ENCODE measurements around the gene LMCD1.

Gene LMCD1

DNA sequence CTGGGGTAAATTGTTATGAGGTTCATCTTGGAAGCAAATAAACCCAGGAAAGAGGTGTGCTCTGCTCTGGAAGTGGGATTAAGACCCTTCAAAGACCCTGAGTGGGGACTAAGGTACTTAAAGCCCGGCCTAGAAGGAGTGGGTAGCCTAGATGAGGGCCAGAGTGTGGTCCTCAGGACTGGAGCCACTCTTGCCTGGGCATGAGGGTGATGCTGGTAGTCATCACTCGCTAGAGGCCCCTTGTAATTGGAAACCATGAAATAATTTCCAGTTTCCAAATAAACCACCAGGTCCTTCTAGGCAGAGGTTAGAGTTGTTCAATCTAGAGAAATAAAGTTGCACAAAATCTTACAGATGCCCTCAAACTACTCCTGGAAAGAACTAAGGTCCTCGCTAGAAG, 15.2 kb upstream of the LMCD1 start:
- Histone ChIP-seq H4K8ac (ENCODE audit: low read depth, low read length) (no peak overlapping the region), H3K9ac (ENCODE audit: low read depth, low read length, poor library complexity) (no peak overlapping the region), H3K27me3 (ENCODE audit: control insufficient read depth in 3 of 3, insufficient read depth in 3 of 3, low read depth in 1 of 3, low read length in 3 of 3) (no peaks in the 10 kb centered on the region), H3K9me3 (replicated peaks in 1 of 2; ENCODE audit: control insufficient read depth in 2 of 2, insufficient read depth in 1 of 2, low read depth in 1 of 2, low read length in 2 of 2) (peaks cover 5 to 16% of the 10 kb centered on the region in 2 donors), H3K4me3 (ENCODE audit: low read length in 2 of 2) (no peak overlapping the region), H2BK12ac (ENCODE audit: low read length) (no peak overlapping the region), H2BK120ac (ENCODE audit: low read depth, low read length) (no peak overlapping the region), H2BK5ac (ENCODE audit: low read length) (no peak overlapping the region), H3K79me1 (ENCODE audit: low read depth, low read length) (no peaks in the 10 kb centered on the region), H3K18ac (ENCODE audit: low read length) (no peak overlapping the region), H4K91ac (ENCODE audit: low read depth, low read length, poor library complexity) (no peak overlapping the region), H3K14ac (ENCODE audit: low read length) (no peak overlapping the region), H2BK15ac (ENCODE audit: low read length) (no peak overlapping the region), H2AFZ (ENCODE audit: low read length) (no peak overlapping the region), H3K23ac (ENCODE audit: low read depth, low read length, poor library complexity) (no peak overlapping the region), H3K4me1 (ENCODE audit: control insufficient read depth in 2 of 2, insufficient read depth in 1 of 2, low read depth in 1 of 2, low read length in 2 of 2) (peaks cover 7 to 10% of the 10 kb centered on the region in 2 donors), H3K36me3 (replicated peaks in 1 of 2; ENCODE audit: control insufficient read depth in 2 of 2, insufficient read depth in 2 of 2, low read length in 2 of 2) (no peaks in the 10 kb centered on the region), H3K4me2 (ENCODE audit: insufficient read depth, low read length, poor library complexity, severe bottlenecking) (no peak overlapping the region), H3K4ac (ENCODE audit: low read length) (no peak overlapping the region), H2AK5ac (ENCODE audit: low read depth, low read length) (no peak overlapping the region), H3K27ac (replicated peaks; ENCODE audit: low read length) (no peak overlapping the region)
- DNase-seq (ENCODE audit: low spot score) = no peak
- no CpG with 5 or more reads among the region's 3 CpGs for WGBS, 2 donors (ENCODE audit: extremely low coverage in 2 of 2, insufficient read length in 2 of 2, insufficient replicate concordance in 1 of 2)

DNA sequence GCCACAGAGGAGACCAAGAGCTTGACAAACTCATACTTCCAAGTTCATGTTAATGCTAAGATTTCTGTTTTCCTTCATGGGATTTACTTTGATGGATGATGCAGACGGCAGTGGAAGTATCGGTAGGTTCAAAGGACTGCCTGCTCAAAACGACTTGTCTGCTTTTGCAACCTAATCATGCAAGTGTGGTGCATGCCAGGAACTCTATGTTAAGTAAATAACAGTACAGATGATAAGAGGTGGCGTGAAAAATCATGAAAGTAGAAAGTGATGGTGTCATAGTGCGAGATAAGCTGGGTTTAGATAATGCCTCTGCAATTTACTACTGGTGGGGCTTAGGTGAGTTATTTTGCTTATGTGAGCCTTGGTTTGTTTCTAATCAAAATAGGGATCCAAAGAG, 14.7 kb upstream of the LMCD1 start:
- Histone ChIP-seq H3K14ac (ENCODE audit: low read length) (no peak overlapping the region), H2BK120ac (ENCODE audit: low read depth, low read length) (no peak overlapping the region), H4K91ac (ENCODE audit: low read depth, low read length, poor library complexity) (no peak overlapping the region), H3K27me3 (ENCODE audit: control insufficient read depth in 3 of 3, insufficient read depth in 3 of 3, low read depth in 1 of 3, low read length in 3 of 3) (no peaks in the 10 kb centered on the region), H2BK15ac (ENCODE audit: low read length) (no peak overlapping the region), H3K27ac (replicated peaks; ENCODE audit: low read length) (no peak overlapping the region), H3K23ac (ENCODE audit: low read depth, low read length, poor library complexity) (no peak overlapping the region), H3K36me3 (replicated peaks in 1 of 2; ENCODE audit: control insufficient read depth in 2 of 2, insufficient read depth in 2 of 2, low read length in 2 of 2) (no peaks in the 10 kb centered on the region), H3K9me3 (replicated peaks in 1 of 2; ENCODE audit: control insufficient read depth in 2 of 2, insufficient read depth in 1 of 2, low read depth in 1 of 2, low read length in 2 of 2) (peaks cover 5 to 16% of the 10 kb centered on the region in 2 donors), H3K4ac (ENCODE audit: low read length) (no peak overlapping the region), H3K18ac (ENCODE audit: low read length) (no peak overlapping the region), H2BK12ac (ENCODE audit: low read length) (no peak overlapping the region), H4K8ac (ENCODE audit: low read depth, low read length) (no peak overlapping the region), H3K4me1 (ENCODE audit: control insufficient read depth in 2 of 2, insufficient read depth in 1 of 2, low read depth in 1 of 2, low read length in 2 of 2) (peaks cover 7 to 10% of the 10 kb centered on the region in 2 donors), H3K4me3 (ENCODE audit: low read length in 2 of 2) (no peak overlapping the region), H2AFZ (ENCODE audit: low read length) (no peak overlapping the region), H2AK5ac (ENCODE audit: low read depth, low read length) (no peak overlapping the region), H2BK5ac (ENCODE audit: low read length) (no peak overlapping the region), H3K9ac (ENCODE audit: low read depth, low read length, poor library complexity) (no peak overlapping the region), H3K79me1 (ENCODE audit: low read depth, low read length) (no peaks in the 10 kb centered on the region), H3K4me2 (ENCODE audit: insufficient read depth, low read length, poor library complexity, severe bottlenecking) (no peak overlapping the region)
- no peak for DNase-seq (ENCODE audit: low spot score)
- WGBS, 2 donors (ENCODE audit: extremely low coverage in 2 of 2, insufficient read length in 2 of 2, insufficient replicate concordance in 1 of 2) = no CpG with 5 or more reads among the region's 5 CpGs

DNA sequence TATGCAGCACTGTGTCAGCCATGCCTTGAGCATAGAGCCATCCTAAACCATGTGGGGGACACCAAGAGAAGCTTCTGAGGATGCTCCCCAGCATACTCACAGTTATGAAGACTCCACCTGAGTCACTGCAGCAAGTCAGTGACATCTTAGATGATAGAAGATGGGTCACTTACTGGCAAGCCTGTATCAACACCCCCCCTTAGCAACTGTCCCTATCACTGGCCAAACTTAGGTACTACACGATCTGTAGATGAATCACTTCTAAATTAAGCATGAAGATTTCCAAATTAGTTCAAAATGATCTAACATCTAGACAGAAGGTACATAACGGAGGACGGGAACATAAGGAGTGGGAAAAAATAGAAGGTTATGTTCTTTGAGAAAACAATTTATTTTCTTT, 13.2 kb upstream of the LMCD1 start:
- Histone ChIP-seq H2AK5ac (ENCODE audit: low read depth, low read length) (no peak overlapping the region), H3K23ac (ENCODE audit: low read depth, low read length, poor library complexity) (no peak overlapping the region), H2BK12ac (ENCODE audit: low read length) (no peak overlapping the region), H3K4me3 (ENCODE audit: low read length in 2 of 2) (no peak overlapping the region), H4K91ac (ENCODE audit: low read depth, low read length, poor library complexity) (no peak overlapping the region), H4K8ac (ENCODE audit: low read depth, low read length) (no peak overlapping the region), H2BK120ac (ENCODE audit: low read depth, low read length) (no peak overlapping the region), H3K9me3 (replicated peaks in 1 of 2; ENCODE audit: control insufficient read depth in 2 of 2, insufficient read depth in 1 of 2, low read depth in 1 of 2, low read length in 2 of 2) (peaks cover 5 to 16% of the 10 kb centered on the region in 2 donors), H3K4me2 (ENCODE audit: insufficient read depth, low read length, poor library complexity, severe bottlenecking) (no peak overlapping the region), H2AFZ (ENCODE audit: low read length) (no peak overlapping the region), H3K36me3 (replicated peaks in 1 of 2; ENCODE audit: control insufficient read depth in 2 of 2, insufficient read depth in 2 of 2, low read length in 2 of 2) (no peaks in the 10 kb centered on the region), H2BK5ac (ENCODE audit: low read length) (no peak overlapping the region), H3K4me1 (ENCODE audit: control insufficient read depth in 2 of 2, insufficient read depth in 1 of 2, low read depth in 1 of 2, low read length in 2 of 2) (peaks cover 7 to 14% of the 10 kb centered on the region in 2 donors), H3K27ac (replicated peaks; ENCODE audit: low read length) (no peak overlapping the region), H3K14ac (ENCODE audit: low read length) (no peak overlapping the region), H3K18ac (ENCODE audit: low read length) (no peak overlapping the region), H3K9ac (ENCODE audit: low read depth, low read length, poor library complexity) (no peak overlapping the region), H2BK15ac (ENCODE audit: low read length) (no peak overlapping the region), H3K27me3 (ENCODE audit: control insufficient read depth in 3 of 3, insufficient read depth in 3 of 3, low read depth in 1 of 3, low read length in 3 of 3) (peaks cover 0 to 4% (median 0%) of the 10 kb centered on the region in 3 experiments), H3K79me1 (ENCODE audit: low read depth, low read length) (no peaks in the 10 kb centered on the region), H3K4ac (ENCODE audit: low read length) (no peak overlapping the region)
- DNase-seq (ENCODE audit: low spot score) = no peak
- no CpG with 5 or more reads among the region's 3 CpGs for WGBS, 2 donors (ENCODE audit: extremely low coverage in 2 of 2, insufficient read length in 2 of 2, insufficient replicate concordance in 1 of 2)

DNA sequence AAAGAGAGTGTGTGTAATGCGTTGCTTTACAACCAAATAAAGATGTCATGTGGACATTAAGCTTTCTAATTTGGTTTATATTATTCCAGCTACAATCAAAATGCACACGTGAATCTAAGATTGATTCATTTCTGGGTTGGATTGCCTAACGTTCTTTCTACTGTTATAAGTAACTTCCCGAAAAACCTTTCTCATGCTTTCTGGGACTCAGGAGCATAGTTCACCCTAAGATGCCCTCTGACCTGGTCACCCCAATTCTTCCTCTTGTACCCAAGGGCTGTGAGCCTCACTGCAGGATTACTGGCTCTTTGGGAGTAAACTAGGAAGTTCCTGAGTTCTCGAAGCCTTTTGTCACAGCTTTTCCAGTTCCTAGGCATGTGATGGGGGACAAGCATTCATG, 12.7 kb upstream of the LMCD1 start:
- no peak overlapping the region for H3K23ac ChIP-seq (ENCODE audit: low read depth, low read length, poor library complexity)
- H3K79me1 ChIP-seq (ENCODE audit: low read depth, low read length) = no peaks in the 10 kb centered on the region
- no peak for DNase-seq (ENCODE audit: low spot score)
- no peak overlapping the region for H2AK5ac ChIP-seq (ENCODE audit: low read depth, low read length)
- H2BK5ac ChIP-seq (ENCODE audit: low read length) = no peak overlapping the region
- H3K18ac ChIP-seq (ENCODE audit: low read length) = no peak overlapping the region
- peaks cover 5 to 16% of the 10 kb centered on the region in 2 donors for H3K9me3 ChIP-seq (replicated peaks in 1 of 2; ENCODE audit: control insufficient read depth in 2 of 2, insufficient read depth in 1 of 2, low read depth in 1 of 2, low read length in 2 of 2)
- H3K9ac ChIP-seq (ENCODE audit: low read depth, low read length, poor library complexity) = no peak overlapping the region
- no peak overlapping the region for H3K27ac ChIP-seq (replicated peaks; ENCODE audit: low read length)
- H3K4ac ChIP-seq (ENCODE audit: low read length) = no peak overlapping the region
- peaks cover 10 to 15% of the 10 kb centered on the region in 2 donors for H3K4me1 ChIP-seq (ENCODE audit: control insufficient read depth in 2 of 2, insufficient read depth in 1 of 2, low read depth in 1 of 2, low read length in 2 of 2)
- no peak overlapping the region for H2BK120ac ChIP-seq (ENCODE audit: low read depth, low read length)
- H3K14ac ChIP-seq (ENCODE audit: low read length) = no peak overlapping the region
- H2AFZ ChIP-seq (ENCODE audit: low read length) = no peak overlapping the region
- no peak overlapping the region for H3K4me2 ChIP-seq (ENCODE audit: insufficient read depth, low read length, poor library complexity, severe bottlenecking)
- no CpG with 5 or more reads among the region's 5 CpGs for WGBS, 2 donors (ENCODE audit: extremely low coverage in 2 of 2, insufficient read length in 2 of 2, insufficient replicate concordance in 1 of 2)
- H4K8ac ChIP-seq (ENCODE audit: low read depth, low read length) = no peak overlapping the region
- H4K91ac ChIP-seq (ENCODE audit: low read depth, low read length, poor library complexity) = no peak overlapping the region
- no peaks in the 10 kb centered on the region for H3K36me3 ChIP-seq (replicated peaks in 1 of 2; ENCODE audit: control insufficient read depth in 2 of 2, insufficient read depth in 2 of 2, low read length in 2 of 2)
- no peak overlapping the region for H2BK15ac ChIP-seq (ENCODE audit: low read length)
- no peak overlapping the region for H3K4me3 ChIP-seq (ENCODE audit: low read length in 2 of 2)
- H2BK12ac ChIP-seq (ENCODE audit: low read length) = no peak overlapping the region
- H3K27me3 ChIP-seq (ENCODE audit: control insufficient read depth in 3 of 3, insufficient read depth in 3 of 3, low read depth in 1 of 3, low read length in 3 of 3) = peaks cover 0 to 4% (median 0%) of the 10 kb centered on the region in 3 experiments

Measured in neuronal stem cell (in vitro differentiated cells).